Fibroblast of pulmonary artery (primary cell): ENCODE results near the gene ITPR1.

ENCODE experiments used
- DNase-seq: peaks from one replicate; pipeline ENCODE4 v3.0.0-alpha.2; 2010; ENCODE audit warnings: low read depth
- H3K4me3 ChIP-seq: replicated peaks from 2 replicates; pipeline ENCODE4 v1.5.1; 2011; ENCODE audit warnings: low read depth, mild to moderate bottlenecking, control low read depth, low read length, moderate library complexity
- TF ChIP-seq, protein P1 (sequence below): IDR thresholded peaks from 2 replicates; pipeline ENCODE4 v1.5.1; 2011; ENCODE audit warnings: mild to moderate bottlenecking, control low read depth, low read length, inconsistent platforms; ENCODE audit errors: missing control alignments

The ITPR1 gene

DNA sequence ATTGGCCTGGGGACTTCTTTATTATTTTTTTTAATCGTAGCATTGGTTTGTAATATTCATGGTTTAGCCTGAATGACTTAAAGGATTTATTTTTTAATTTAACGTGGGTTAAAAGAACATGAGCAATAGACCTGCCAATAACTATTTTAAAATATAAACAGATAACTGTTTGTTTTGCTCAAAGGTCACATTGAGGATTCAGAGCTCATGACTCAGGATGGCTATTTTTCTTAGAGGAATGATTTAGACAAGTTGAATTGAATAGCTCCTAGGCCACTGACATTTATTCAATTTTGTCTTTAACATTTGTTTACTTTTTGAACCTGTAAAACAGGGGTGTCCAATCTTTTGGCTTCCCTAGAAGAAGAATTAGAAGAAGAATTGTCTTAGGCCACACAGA lies 68.5 kb downstream of the ITPR1 start:
- TF ChIP-seq, protein P1, sequence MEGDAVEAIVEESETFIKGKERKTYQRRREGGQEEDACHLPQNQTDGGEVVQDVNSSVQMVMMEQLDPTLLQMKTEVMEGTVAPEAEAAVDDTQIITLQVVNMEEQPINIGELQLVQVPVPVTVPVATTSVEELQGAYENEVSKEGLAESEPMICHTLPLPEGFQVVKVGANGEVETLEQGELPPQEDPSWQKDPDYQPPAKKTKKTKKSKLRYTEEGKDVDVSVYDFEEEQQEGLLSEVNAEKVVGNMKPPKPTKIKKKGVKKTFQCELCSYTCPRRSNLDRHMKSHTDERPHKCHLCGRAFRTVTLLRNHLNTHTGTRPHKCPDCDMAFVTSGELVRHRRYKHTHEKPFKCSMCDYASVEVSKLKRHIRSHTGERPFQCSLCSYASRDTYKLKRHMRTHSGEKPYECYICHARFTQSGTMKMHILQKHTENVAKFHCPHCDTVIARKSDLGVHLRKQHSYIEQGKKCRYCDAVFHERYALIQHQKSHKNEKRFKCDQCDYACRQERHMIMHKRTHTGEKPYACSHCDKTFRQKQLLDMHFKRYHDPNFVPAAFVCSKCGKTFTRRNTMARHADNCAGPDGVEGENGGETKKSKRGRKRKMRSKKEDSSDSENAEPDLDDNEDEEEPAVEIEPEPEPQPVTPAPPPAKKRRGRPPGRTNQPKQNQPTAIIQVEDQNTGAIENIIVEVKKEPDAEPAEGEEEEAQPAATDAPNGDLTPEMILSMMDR = no peak

DNA sequence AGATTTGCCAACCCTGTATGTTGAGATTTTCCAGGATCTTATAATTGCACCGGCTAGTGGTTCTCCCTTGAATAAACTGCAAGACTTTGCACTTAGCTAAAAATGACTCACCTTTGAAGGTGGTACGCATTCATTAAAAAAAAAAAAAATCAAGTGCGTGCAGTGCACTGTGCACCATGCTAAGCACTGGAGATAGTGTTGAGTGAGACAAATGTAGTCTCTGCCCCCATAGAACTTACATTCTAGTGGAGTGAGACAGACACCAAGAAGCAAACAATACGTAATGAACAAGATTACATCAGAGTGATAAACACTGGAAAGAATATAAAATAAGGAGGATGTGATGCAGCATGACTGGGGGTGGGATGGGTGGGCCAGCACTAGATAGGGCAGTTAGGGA lies 69.4 kb downstream of the ITPR1 start:
- TF ChIP-seq, protein P1 = no peak
- no peak for DNase-seq
- no peak overlapping the region for H3K4me3 ChIP-seq

More for the DNA sequence above, 68.5 kb downstream of the ITPR1 start:
- DNase-seq = no peak
- no peak overlapping the region for H3K4me3 ChIP-seq

DNA sequence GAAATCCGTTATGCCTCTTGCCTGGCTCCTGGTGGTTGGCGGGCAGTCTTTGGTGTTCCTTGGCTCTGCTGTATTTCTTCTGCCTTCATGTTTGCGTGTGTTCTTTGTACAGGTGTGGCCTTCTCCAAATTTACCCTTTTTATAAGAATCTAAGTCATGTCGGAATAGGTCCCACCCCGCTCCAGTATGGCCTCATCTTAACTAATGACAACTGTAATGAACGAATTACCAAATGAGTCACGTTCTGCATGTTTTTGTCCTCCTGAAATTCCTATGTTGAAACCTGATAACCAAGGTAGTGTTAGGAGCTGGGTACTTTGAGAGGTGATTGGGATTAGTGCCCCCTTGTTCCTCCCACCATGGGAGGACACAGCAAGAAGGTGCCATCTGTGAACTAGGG lies 71.1 kb downstream of the ITPR1 start:
- H3K4me3 ChIP-seq = no peak overlapping the region
- DNase-seq = no peak
- TF ChIP-seq, protein P1 = no peak

DNA sequence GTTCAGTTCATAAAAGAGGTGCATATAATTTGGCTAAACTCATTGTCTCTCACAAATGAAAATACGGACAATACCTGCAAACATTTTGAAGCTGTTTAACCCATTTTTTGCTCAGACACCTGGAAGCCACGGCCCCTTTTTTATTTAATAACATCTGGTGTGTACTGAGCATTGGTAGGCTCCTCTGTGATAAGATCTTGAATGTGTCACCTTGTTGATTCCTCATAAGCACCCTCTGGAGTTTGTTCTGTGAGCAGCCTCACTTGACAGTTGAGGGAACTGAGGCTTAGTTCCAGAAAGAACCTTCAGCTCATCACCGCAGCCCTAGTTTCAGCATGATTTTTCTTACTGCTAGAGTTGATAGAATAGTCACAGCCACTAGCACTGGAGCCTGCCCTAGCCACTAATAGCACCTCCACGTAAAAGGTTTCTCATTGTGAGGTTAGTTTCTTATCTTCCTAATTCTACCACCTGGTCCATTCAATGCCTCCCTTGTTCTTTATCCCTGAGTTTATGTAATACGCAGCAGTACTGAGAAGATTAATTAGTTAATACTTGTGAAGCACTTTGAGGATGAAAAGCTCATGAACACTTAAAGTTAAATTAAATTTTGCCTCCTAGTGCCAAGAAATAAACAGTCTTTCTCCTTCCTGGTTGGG lies 71.9 kb downstream of the ITPR1 start:
- no peak overlapping the region for H3K4me3 ChIP-seq
- no peak for DNase-seq
- TF ChIP-seq, protein P1 = no peak

DNA sequence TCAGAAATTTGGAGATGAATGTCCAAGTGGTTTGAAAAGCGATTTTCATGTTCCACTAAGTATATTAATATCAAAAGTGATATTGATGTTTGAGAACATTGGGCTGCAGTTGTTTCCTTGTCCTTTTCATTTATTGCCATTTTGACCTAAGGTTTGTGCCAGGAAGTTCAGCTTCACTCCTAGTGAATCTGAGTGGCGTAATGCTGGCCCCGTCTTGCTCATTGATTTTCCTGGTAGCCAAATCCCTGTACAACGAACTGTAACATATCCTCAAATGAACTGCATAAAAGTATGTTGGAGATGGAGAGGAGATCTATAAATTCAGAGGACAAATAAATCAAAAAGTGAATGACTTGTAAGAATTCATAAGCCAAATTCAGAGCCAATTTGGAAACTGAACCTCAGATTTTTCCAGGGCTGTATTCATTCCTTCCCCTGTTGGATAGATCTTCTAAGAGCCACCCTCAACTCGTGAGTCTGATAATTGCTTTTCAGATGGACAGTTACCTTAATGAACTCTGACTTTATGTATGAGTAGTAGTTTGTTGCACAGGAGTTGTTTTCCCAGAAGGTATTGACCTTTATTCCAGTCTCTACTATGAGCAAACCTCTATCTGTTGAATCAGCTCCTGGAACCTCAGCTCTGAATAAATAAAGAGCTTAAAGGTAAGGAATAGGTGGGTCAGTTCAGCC lies 72.8 kb downstream of the ITPR1 start:
- no peak overlapping the region for H3K4me3 ChIP-seq
- TF ChIP-seq, protein P1 = no peak
- no peak for DNase-seq

DNA sequence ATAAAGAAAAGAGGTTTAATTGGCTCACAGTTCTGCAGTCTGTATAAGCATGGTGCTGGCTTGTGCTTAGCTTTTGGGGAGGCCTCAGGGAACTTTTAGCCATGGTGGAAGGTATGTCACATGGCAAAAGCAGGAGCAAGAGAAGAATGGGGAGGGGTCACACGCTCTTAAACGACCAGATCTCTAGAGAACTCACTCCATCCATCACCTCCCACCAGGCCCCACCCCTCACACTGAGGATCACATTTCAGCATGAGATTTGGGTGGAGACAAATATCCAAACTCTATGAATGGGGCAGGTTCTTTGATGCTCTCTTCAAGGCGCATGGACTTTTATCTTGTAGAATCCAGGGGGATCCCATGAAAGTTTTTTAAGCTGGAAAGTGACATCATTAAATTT lies 75.7 kb downstream of the ITPR1 start:
- TF ChIP-seq, protein P1 = no peak
- no peak overlapping the region for H3K4me3 ChIP-seq
- no peak for DNase-seq
